Smooth muscle cell (in vitro differentiated cells): ENCODE results near the gene CISD3. TPM values are rescaled to one million over a fixed set of nuclear protein-coding genes. Genes with fewer than 3 reads are reported as not detected.

ENCODE experiments used
- DNase-seq: peaks from one replicate; lab custom pipeline; 2025; ENCODE audit not compliant: unreplicated experiment; lab: John Stamatoyannopoulos, UW
- H2AFZ ChIP-seq: fragments of 200-600 bp; sonication (generic); 2 replicates; pipeline ENCODE4 v1.6.0; 2016; ENCODE audit warnings: antibody characterized with exemption, low read depth, mild to moderate bottlenecking
- H3F3A ChIP-seq: fragments of 200-600 bp; sonication (generic); 2 replicates; pipeline ENCODE4 v1.6.0; 2017; ENCODE audit warnings: antibody characterized with exemption, low read depth
- H3K27ac ChIP-seq: fragments of 200-600 bp; sonication (generic); 2 replicates; pipeline ENCODE4 v1.5.1; 2016; ENCODE audit warnings: low read depth, mild to moderate bottlenecking
- H3K27me3 ChIP-seq: fragments of 200-600 bp; sonication (generic); 2 replicates; pipeline ENCODE4 v1.6.1; 2016; ENCODE audit warnings: low read depth, mild to moderate bottlenecking
- H3K36me3 ChIP-seq: fragments of 200-600 bp; sonication (generic); 2 replicates; pipeline ENCODE4 v1.5.1; 2016; ENCODE audit warnings: low read depth
- H3K4me1 ChIP-seq: fragments of 200-600 bp; sonication (generic); 2 replicates; pipeline ENCODE4 v1.5.1; 2016; ENCODE audit warnings: low read depth
- H3K4me2 ChIP-seq: fragments of 200-600 bp; sonication (generic); 2 replicates; pipeline ENCODE4 v1.6.0; 2016; ENCODE audit warnings: mild to moderate bottlenecking
- H3K4me3 ChIP-seq: fragments of 200-600 bp; sonication (generic); 2 replicates; pipeline ENCODE4 v1.5.1; 2016; ENCODE audit warnings: mild to moderate bottlenecking
- H3K79me2 ChIP-seq: fragments of 200-600 bp; sonication (generic); 2 replicates; pipeline ENCODE4 v1.6.0; 2016; ENCODE audit warnings: low read depth, mild to moderate bottlenecking
- H3K9ac ChIP-seq: fragments of 200-600 bp; sonication (generic); 2 replicates; pipeline ENCODE4 v1.6.0; 2016; ENCODE audit warnings: low read depth
- H3K9me3 ChIP-seq: fragments of 200-600 bp; sonication (generic); replicated peaks from 2 replicates; pipeline ENCODE4 v1.5.1; 2016; ENCODE audit warnings: low read depth
- H4K20me1 ChIP-seq: fragments of 200-600 bp; sonication (generic); 2 replicates; pipeline ENCODE4 v1.6.0; 2016; ENCODE audit warnings: low read depth
- CTCF ChIP-seq: fragments of 200-600 bp; sonication (generic); IDR thresholded peaks from 2 replicates; pipeline ENCODE4 v1.5.1; 2017; ENCODE audit warnings: borderline replicate concordance, mild to moderate bottlenecking, antibody characterized with exemption; ENCODE audit not compliant: insufficient read depth, poor library complexity, severe bottlenecking
- WGBS: methylation state at CpG from one replicate; pipeline ENCODE4 v1.1.7; 2016; ENCODE audit warnings: low lambda C conversion rate; 5-methylcytosine and 5-hydroxymethylcytosine counted together
- polyA plus RNA-seq: library from polyadenylated mRNA; unstranded; fragments of >200 nt; fragmentation: Nextera tagmentation; extraction: Ambion mirVana; gene quantifications from 2 replicates; pipeline ENCODE4 v1.2.1, GENCODE V29; 2016
- total RNA-seq: library from RNA; depleted of rRNA; stranded (reverse); fragments of >200 nt; gene quantifications from 2 replicates; pipeline ENCODE4 v1.2.3, GENCODE V29; 2014

The CISD3 gene
- total and polyA plus RNA-seq, 2 experiments from 2014 or later, result 1.3 to 15.1 TPM

DNA sequence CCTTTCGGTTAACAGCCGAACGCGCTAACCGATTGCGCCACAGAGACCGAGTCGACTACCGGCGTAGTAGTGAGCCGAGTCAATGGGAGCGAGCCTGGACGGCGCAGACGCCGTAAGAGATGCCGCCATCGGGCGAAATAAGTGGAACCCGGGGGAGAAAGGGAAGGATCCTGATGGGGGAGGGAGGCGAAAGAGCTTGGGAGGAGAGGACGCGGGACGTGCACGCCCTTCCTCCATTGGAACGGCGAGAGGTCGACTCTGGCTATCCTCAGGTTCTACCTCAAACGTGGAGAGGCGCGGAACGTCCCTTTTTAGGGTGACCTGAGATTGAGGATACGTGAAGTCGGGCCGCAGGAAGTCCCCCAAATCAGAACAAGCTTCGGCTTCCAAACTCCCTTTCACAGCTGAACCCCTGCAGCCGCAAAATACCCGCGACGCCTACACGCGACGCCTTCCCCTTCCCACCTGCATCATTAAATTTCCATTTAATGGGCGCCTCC, 21.7 kb downstream of the CISD3 start:
- WGBS, result 2% methylated on average over 42 of the region's 44 CpGs
- H3K27ac ChIP-seq, result peak overlapping the region; percentile 38
- peaks cover 6% of the 10 kb centered on the region for H3K27me3 ChIP-seq
- peaks cover 5% of the 10 kb centered on the region for H4K20me1 ChIP-seq
- peak overlapping the region; percentile 68 for H2AFZ ChIP-seq
- no peaks in the 10 kb centered on the region for H3K9me3 ChIP-seq
- TF ChIP-seq CTCF, result no peak
- H3F3A ChIP-seq, result peaks cover 11% of the 10 kb centered on the region
- H3K79me2 ChIP-seq, result peaks cover 32% of the 10 kb centered on the region
- H3K4me3 ChIP-seq, result peak overlapping the region; percentile 72
- peak overlapping the region; percentile 98 for H3K4me2 ChIP-seq
- DNase-seq, result peak; percentile 69
- H3K9ac ChIP-seq, result no peak overlapping the region
- no peaks in the 10 kb centered on the region for H3K36me3 ChIP-seq
- H3K4me1 ChIP-seq, result peaks cover 22% of the 10 kb centered on the region

GRCh38 chr17:38752308-38753070, 22.3 kb downstream of the CISD3 start, which contains the start of gene PSMB3:
Gene PSMB3 (plus strand): TSS chr17:38752741. CDS start chr17:38752827, 86 bp downstream.
- Histone ChIP-seq H3K4me2 (peak within 1 kb of the TSS; percentile 98), H3K79me2 (peaks cover 26% of the 10 kb centered on the region), H3F3A (peaks cover 11% of the 10 kb centered on the region), H3K4me3 (peak within 1 kb of the TSS; percentile 72), H3K4me1 (peaks cover 20% of the 10 kb centered on the region), H3K9me3 (no peaks in the 10 kb centered on the region), H3K9ac (peak within 1 kb of the TSS; percentile 70), H2AFZ (peak within 1 kb of the TSS; percentile 68), H3K27me3 (peaks cover 6% of the 10 kb centered on the region), H3K36me3 (no peaks in the 10 kb centered on the region), H3K27ac (peak within 1 kb of the TSS; percentile 38), H4K20me1 (no peaks in the 10 kb centered on the region)
- no peak for TF ChIP-seq CTCF
- DNase-seq, result peak; percentile 75
- WGBS, result under 1% methylated on average over 43 of the region's 44 CpGs

- H3K4me3 ChIP-seq, result peak overlapping the region; percentile 72
- peak overlapping the region; percentile 13 for H2AFZ ChIP-seq
- peaks cover 20% of the 10 kb centered on the region for H3K4me1 ChIP-seq
- H3K4me2 ChIP-seq, result peak overlapping the region; percentile 84
- peaks cover 4% of the 10 kb centered on the region for H4K20me1 ChIP-seq
- peak overlapping the region; percentile 20 for H3K27ac ChIP-seq
- WGBS, result 12% methylated on average over 22 of the region's 22 CpGs
- H3K36me3 ChIP-seq, result no peaks in the 10 kb centered on the region
- H3K9ac ChIP-seq, result peak overlapping the region; percentile 70
- no peak for DNase-seq
- H3F3A ChIP-seq, result peaks cover 11% of the 10 kb centered on the region
- TF ChIP-seq CTCF, result no peak
- peaks cover 6% of the 10 kb centered on the region for H3K27me3 ChIP-seq
- H3K9me3 ChIP-seq, result no peaks in the 10 kb centered on the region
- H3K79me2 ChIP-seq, result peaks cover 21% of the 10 kb centered on the region
These were observed 22.9 kb downstream of the CISD3 start for GRCh38 chr17:38753071-38753506.
